H1 (cell line): ENCODE measurements around the gene NOTCH4. TPM values are rescaled to one million over a fixed set of nuclear protein-coding genes. Genes with fewer than 3 reads are reported as not detected.

Source experiments
- KDM5A ChIP-seq: fragments of 200-600 bp; IDR thresholded peaks from 2 replicates; pipeline ENCODE4 v1.7.1; 2012; ENCODE audit warnings: mild to moderate bottlenecking, low read length, inconsistent platforms, mixed read lengths
- polyA plus RNA-seq, 7 experiments: library from polyadenylated mRNA; depleted of rRNA in 3 of 7; stranded (reverse) in 5 of 7; unstranded in 2 of 7; fragments of >200 nt in 5 of 7; fragments of 200-250 nt in 2 of 7; gene quantifications; 1 replicate in 5 of 7; 2 replicates in 1 of 7; 4 replicates in 1 of 7; pipeline versions ENCODE4 v1.2.1 to v1.2.3, GENCODE V29; 2011 to 2013; ENCODE audit warnings: missing spikeins in 2 of 7, mixed read lengths in 2 of 7
- total RNA-seq: library from RNA; stranded (reverse); fragmentation: NEBNext Ultra II Directional; extraction: Animal tissue kit (Norgen Biotek cat#: 25700); gene quantifications from 2 replicates; pipeline ENCODE4 v1.2.1, GENCODE V29; 2021

The NOTCH4 gene
- total and polyA plus RNA-seq, 2 of the 8 experiments (the other 6 are each of a cell fraction or from before 2014, with no cell fraction given), result 1.9 to 2.8 TPM

DNA sequence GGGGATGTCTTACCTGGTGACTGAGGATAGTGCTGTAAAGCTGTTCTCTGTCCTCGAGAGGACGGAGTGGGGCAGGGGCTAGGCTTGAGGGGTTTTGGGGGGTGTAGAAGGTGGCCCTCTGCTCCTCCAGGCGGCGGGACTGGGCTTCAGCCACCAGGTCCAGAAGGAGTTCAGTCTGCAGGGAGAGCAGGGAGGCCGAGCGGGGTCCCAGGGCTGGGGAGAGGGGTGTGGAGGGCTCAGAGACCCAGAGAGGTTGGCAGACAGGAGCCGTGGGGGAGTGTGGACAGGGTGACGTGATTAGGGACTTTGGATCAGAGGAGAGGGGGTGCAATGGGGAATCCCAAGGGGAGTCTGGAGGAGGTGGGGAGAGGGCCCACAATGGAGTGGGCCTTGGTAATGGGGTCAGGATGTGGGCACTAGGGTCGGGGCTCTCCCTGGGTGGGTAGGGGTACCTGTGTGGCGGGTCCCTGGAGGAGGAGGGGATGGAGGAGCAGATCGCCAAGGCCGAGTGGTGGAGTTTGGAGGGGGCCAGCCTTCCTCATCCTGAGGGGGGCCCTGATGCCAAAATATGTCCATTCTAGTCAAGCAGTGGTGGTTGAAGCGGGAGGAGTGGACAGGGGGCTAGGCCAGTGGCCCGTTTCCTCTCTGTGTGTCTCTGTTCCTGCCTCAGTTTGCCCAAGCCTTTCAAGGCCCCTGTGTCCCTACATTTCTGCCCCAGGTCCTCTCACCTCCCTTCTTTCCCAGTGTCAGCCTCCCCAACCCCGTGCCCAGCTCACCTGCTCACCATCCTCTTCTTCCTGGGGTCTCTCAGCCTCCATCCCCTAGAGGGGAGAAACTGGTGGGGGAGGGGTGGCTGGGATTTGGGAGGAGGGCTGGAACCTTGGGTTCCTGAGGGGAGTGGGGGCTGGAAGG is 31.9 kb downstream of the NOTCH4 start (continued):
- TF ChIP-seq KDM5A, result no peak
